Gastroesophageal sphincter (tissue), 4 donors: ENCODE data around the gene CELSR1. TPM values are rescaled to one million over a fixed set of nuclear protein-coding genes. Genes with fewer than 3 reads are reported as not detected.

Experiments used
- ATAC-seq: fragments of 150-250 bp; one replicate; pipeline ENCODE4 v1.9.1; 2016; ENCODE audit warnings: mild to moderate bottlenecking, moderate library complexity
- H3K27ac ChIP-seq, 4 donors: fragments of 200-600 bp; sonication (generic) in 3 of 4; 1 replicate in 3 of 4; 2 replicates in 1 of 4; pipeline ENCODE4 v1.5.1; 2016 to 2019
- H3K27me3 ChIP-seq: fragments of 200-600 bp; sonication (generic); one replicate; pipeline ENCODE4 v1.5.1; 2019
- H3K36me3 ChIP-seq, 2 donors: fragments of 200-600 bp; sonication (generic); one replicate each; pipeline ENCODE4 v1.5.1; 2019; ENCODE audit warnings: control low read depth in 1 of 2
- H3K4me1 ChIP-seq, 3 donors: fragments of 200-600 bp; sonication (generic); 1 replicate in 2 of 3; 2 replicates in 1 of 3; pipeline ENCODE4 v1.5.1; 2016 to 2019; ENCODE audit warnings: control low read depth in 2 of 3
- H3K4me3 ChIP-seq, 2 donors: fragments of 200-600 bp; sonication (generic); one replicate each; pipeline ENCODE4 v1.5.1; 2019; ENCODE audit warnings: mild to moderate bottlenecking in 1 of 2, moderate library complexity in 1 of 2
- H3K9me3 ChIP-seq, 3 donors: fragments of 200-600 bp; sonication (generic); one replicate each; pipeline ENCODE4 v1.5.1; 2017 to 2019; ENCODE audit warnings: control low read depth in 2 of 3
- CTCF ChIP-seq, 4 experiments: fragments of 200-600 bp in 2 of 4; fragments of 450-650 bp in 2 of 4; sonication (generic) in 1 of 4; IDR thresholded peaks; one replicate each; pipeline ENCODE4 v1.5.1; 2017 to 2019; ENCODE audit warnings: antibody characterized with exemption in 4 of 4, mild to moderate bottlenecking in 2 of 4, moderate library complexity in 2 of 4
- EP300 ChIP-seq: sonication (generic); formaldehyde crosslinking; IDR thresholded peaks from one replicate; pipeline ENCODE4 v1.6.1; 2017; ENCODE audit warnings: antibody characterized with exemption, mild to moderate bottlenecking
- POLR2A ChIP-seq, 2 donors: fragments of 450-650 bp; IDR thresholded peaks; one replicate each; pipeline ENCODE4 v1.6.1; 2017; ENCODE audit warnings: antibody characterized with exemption in 2 of 2, mild to moderate bottlenecking in 2 of 2, moderate library complexity in 1 of 2
- POLR2AphosphoS5 ChIP-seq: sonication (generic); formaldehyde crosslinking; IDR thresholded peaks from one replicate; pipeline ENCODE4 v1.6.1; 2017; ENCODE audit warnings: antibody characterized with exemption
- WGBS, 2 donors: methylation state at CpG; one replicate each; pipeline ENCODE4 v1.1.5; 2018; ENCODE audit warnings: low coverage in 1 of 2; 5-methylcytosine and 5-hydroxymethylcytosine counted together
- total RNA-seq, 4 donors: library from RNA; depleted of rRNA; stranded (reverse); fragments of >200 nt; gene quantifications; one replicate each; pipeline ENCODE4 v1.1.0, GENCODE V29; 2016

CELSR1 gene
- total RNA-seq, 4 donors from 2014 or later: 1.7 to 4.8 (median 4.3) TPM

GRCh38 chr22:46351131-46351735 is 186.2 kb downstream of the CELSR1 start:
- TF ChIP-seq POLR2A (IDR thresholded peaks at IDR 0.05) (no peak), CTCF (IDR thresholded peaks at IDR 0.05) (no peak), EP300 (no peak), POLR2AphosphoS5 (no peak)
- no peaks in the 10 kb centered on the region for H3K9me3 ChIP-seq
- WGBS, 2 donors: 79 to 86% methylated on average over 8 to 9 of the region's 28 CpGs
- peaks cover 0 to 4% (median 0%) of the 10 kb centered on the region in 3 donors for H3K4me1 ChIP-seq
- no peak overlapping the region for H3K4me3 ChIP-seq
- no peak for ATAC-seq
- H3K27me3 ChIP-seq: no peaks in the 10 kb centered on the region
- no peak overlapping the region for H3K27ac ChIP-seq
- peaks cover 0 to 100% of the 10 kb centered on the region in 2 donors for H3K36me3 ChIP-seq

- H3K27ac ChIP-seq: no peak overlapping the region
- no CpG with 5 or more reads among the region's 20 CpGs for WGBS, 2 donors
- H3K4me1 ChIP-seq: peaks cover 0 to 4% (median 0%) of the 10 kb centered on the region in 3 donors
- TF ChIP-seq POLR2AphosphoS5: no peak
- TF ChIP-seq POLR2A (IDR thresholded peaks at IDR 0.05): no peak
- TF ChIP-seq CTCF (IDR thresholded peaks at IDR 0.05): no peak
- no peak for TF ChIP-seq EP300
- ATAC-seq: no peak
- H3K9me3 ChIP-seq: no peaks in the 10 kb centered on the region
- H3K27me3 ChIP-seq: no peaks in the 10 kb centered on the region
- no peak overlapping the region for H3K4me3 ChIP-seq
- H3K36me3 ChIP-seq: peaks cover 0 to 100% of the 10 kb centered on the region in 2 donors
These were observed 186.8 kb downstream of the CELSR1 start for GRCh38 chr22:46350646-46351045.

- Histone ChIP-seq H3K36me3 (peaks cover 0 to 100% of the 10 kb centered on the region in 2 donors), H3K27ac (no peak overlapping the region), H3K4me3 (no peak overlapping the region), H3K4me1 (peaks cover 0 to 1% (median 0%) of the 10 kb centered on the region in 3 donors), H3K27me3 (no peaks in the 10 kb centered on the region), H3K9me3 (no peaks in the 10 kb centered on the region)
- no peak for TF ChIP-seq POLR2A (IDR thresholded peaks at IDR 0.05)
- no peak for TF ChIP-seq POLR2AphosphoS5
- no peak for TF ChIP-seq EP300
- no peak for TF ChIP-seq CTCF (IDR thresholded peaks at IDR 0.05)
- no peak for ATAC-seq
- WGBS, 2 donors: 48 to 77% methylated on average over 3 to 6 of the region's 7 CpGs
These were observed 187.3 kb downstream of the CELSR1 start for GRCh38 chr22:46350121-46350520.

- 29 to 70% methylated on average over 1 to 6 of the region's 6 CpGs for WGBS, 2 donors
- Histone ChIP-seq H3K27me3 (no peaks in the 10 kb centered on the region), H3K36me3 (peaks cover 0 to 100% of the 10 kb centered on the region in 2 donors), H3K9me3 (no peaks in the 10 kb centered on the region), H3K4me3 (no peak overlapping the region), H3K4me1 (no peaks in the 10 kb centered on the region), H3K27ac (no peak overlapping the region)
- no peak for TF ChIP-seq EP300
- TF ChIP-seq POLR2A (IDR thresholded peaks at IDR 0.05): no peak
- TF ChIP-seq CTCF (IDR thresholded peaks at IDR 0.05): no peak
- TF ChIP-seq POLR2AphosphoS5: no peak
- no peak for ATAC-seq
These were observed 187.7 kb downstream of the CELSR1 start for GRCh38 chr22:46349681-46350080.

- Histone ChIP-seq H3K4me3 (no peak overlapping the region), H3K9me3 (no peaks in the 10 kb centered on the region), H3K36me3 (peaks cover 0 to 100% of the 10 kb centered on the region in 2 donors), H3K4me1 (no peaks in the 10 kb centered on the region), H3K27me3 (no peaks in the 10 kb centered on the region), H3K27ac (no peak overlapping the region)
- no peak for ATAC-seq
- 77% methylated on average over 14 of the region's 18 CpGs; no CpG with 5 or more reads in 1 of the 2 donors for WGBS, 2 donors
- TF ChIP-seq EP300: no peak
- TF ChIP-seq CTCF (IDR thresholded peaks at IDR 0.05): no peak
- no peak for TF ChIP-seq POLR2A (IDR thresholded peaks at IDR 0.05)
- no peak for TF ChIP-seq POLR2AphosphoS5
These were observed 188.2 kb downstream of the CELSR1 start for GRCh38 chr22:46349238-46349637.
